ENCODE measurements around the gene IMMP2L.
"Not testable (repeated sequence)": the region's sequence is repeated elsewhere in the genome, so short reads cannot be mapped to it uniquely, and the experiment has no call there.

IMMP2L gene

DNA sequence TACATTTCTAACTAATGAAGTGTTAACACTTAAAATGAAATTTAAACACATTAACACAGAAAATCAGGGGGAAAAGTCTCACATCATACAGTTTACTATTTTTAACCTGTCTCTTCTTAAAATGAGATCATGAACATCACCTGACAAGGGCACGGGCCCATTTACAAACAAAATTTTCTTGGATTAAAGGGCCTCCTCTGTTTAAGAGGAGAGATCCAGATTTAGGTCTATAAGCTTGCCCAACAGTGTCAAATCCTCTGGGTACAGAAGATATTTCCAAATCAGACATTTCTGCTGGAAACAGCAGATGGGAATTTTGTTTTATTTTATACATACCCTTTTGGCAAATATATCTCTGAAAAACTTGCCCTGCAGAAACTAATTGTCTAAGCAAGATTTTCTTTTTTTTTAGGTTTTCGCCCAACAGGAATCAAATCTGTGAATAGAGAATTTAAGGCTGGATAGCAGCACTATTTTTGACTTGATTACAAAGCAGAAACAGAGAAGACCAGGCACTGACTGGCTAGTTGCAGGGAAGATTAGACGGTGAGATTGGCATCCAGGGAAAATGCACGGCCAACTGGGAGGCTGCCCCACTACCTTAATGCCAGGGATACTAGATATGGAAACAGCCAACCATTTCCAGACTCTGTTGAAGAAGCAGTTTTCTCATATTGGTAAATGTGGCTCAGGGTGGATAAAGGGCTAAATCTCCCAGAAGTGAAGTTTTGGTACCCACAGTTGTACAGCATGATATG, 298.0 kb downstream of the IMMP2L start:
- DNase-seq (ENCODE audit: low read depth in 2 of 2) = no peak

DNA sequence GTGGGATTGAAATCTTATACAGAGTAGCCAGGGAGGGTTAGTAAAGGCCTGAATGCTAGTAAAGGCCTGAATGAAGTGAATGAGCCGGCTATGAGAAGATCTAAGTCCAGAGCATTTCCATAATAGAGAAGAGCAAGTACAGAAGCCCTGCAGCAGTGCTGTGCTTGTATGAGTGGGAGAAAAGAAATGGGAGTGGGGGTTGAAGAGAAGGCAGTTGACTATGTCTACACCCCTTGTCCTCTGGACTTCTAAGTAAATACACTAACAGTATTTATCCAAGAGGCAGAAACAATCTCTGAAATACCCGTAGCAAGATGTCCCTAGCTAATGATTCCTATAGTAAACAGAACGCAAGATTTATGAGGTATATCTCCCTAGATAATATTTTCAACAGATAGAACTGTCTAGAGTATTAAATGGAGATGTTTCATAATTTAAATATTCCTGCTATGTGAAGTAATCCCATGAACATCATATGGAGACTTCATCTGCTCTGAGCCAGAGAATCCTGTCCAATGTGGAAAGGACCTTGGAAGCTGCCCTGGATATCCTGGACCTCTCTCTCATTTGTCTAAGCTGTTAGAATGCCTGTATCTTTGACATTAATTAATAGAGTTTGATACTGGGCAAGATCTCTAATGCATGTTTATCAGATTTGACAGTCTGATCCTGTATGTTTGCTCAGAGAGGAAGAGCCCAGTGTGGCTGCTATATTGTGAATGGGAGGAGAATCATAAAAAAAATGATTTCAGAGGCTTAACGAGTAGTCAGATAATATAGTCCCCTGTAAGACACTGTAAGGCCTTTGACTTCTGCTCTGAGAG, 299.8 kb downstream of the IMMP2L start:
- DNase-seq (ENCODE audit: low read depth in 2 of 2) = no peak

DNA sequence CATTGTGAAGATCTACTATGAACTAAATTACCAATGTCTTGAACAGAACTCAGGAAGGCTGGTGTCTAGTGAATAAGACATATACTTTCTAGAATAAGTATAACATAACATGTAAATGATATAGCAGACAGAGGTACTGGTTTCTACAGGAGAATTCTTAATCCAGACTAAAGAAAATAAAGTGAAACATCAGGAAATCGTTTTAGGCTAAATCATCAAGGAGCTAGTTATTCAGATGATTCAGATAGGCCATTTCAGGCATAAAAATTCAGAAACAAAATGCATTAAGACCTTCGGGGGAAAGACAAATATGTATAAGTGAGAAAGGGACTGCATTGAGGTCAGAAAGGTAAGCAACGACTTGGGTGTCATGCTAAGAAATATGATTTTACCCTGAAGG, 300.8 kb downstream of the IMMP2L start:
- DNase-seq (ENCODE audit: low read depth in 2 of 2) = no peak

DNA sequence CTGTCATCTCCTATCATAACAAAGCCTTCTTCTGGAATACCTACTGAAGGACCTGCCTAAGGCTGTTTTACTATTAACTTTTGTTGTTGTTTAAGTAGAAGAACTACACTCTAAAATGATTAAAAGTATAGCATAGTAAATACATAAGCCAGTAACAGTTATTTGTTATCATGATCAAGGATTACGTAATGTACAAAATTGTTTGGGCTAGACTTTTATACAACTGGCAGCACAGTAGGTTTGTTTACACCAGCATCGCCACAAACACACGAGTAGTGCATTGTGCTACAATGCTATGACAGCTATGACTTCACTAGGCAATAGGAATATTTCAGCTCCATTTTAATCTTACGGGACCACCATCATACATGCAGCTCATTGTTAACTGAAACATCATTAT, 302.3 kb downstream of the IMMP2L start:
- no peak for DNase-seq (ENCODE audit: low read depth in 2 of 2)

DNA sequence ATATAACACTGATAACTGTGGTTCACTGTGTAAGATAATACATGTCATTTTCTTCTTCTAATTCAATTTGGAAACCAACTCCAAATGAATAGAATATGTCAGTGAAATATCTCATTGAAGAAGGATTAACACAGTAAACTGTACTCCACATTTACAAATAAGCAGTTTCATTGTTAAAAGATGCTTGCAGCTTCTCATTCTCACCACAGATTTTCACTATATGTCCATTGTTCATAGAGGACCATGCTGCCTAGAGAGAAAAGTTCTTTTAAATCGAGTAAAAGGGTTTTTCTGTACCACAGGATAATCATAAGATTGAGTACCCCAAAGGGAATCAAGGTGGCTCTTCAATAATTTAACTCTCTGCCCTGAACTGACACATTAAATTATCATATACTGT, 305.9 kb downstream of the IMMP2L start:
- DNase-seq (ENCODE audit: low read depth in 2 of 2) = no peak

DNA sequence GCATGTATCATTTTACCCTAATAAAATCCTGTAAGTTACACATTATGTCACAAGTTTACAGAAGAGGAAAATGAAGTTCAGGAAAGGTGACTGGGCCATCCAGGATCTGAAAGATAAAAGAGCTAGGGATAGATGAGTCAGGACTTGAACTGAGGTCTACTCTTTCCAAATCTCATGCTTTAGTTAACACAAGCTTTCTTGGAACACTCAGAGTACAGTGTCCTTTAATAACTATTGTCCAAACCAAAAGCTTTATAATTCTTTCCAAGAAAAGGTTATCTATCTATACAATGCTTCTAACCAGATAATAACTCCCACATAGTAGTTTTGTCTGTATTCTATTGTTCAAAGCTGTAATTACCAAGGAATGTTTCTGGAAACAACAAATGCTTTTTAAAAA, 306.7 kb downstream of the IMMP2L start:
- no peak for DNase-seq (ENCODE audit: low read depth in 2 of 2)

DNA sequence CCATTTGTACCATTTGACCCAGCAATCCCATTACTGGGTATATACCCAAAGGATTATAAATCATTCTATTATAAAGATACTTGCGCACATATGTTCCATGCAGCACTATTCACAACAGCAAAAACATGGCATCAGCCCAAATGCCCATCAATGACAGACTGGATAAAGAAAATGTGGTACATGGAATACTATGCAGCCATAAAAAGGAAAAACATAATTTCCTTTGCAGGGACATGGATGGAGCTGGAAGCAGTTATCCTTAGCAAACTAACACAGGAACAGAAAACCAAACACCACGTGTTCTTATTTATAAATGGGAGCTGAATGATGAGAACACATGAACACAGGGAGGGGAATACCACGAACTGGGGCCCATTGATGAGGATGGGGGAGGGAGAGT, 310.9 kb downstream of the IMMP2L start:
- DNase-seq (ENCODE audit: low read depth in 2 of 2) = not testable (repeated sequence)

DNA sequence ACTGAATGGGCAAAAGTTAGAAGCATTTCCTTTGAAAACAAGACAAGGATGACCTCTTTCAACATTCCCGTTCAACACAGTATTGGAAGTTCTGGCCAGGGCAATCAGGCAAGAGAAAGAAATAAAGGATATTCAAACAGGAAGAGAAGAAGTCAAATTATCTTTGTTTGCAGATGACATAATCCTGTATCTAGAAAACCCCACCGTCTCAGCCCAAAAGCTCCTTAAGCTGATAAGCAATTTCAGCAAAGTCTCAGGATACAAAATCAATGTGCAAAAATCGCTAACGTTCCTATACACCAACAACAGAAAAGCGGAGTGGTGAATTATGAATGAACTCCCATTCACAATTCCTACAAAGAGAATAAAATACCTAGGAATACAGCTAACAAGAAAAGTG, 312.5 kb downstream of the IMMP2L start:
- not testable (repeated sequence) for DNase-seq (ENCODE audit: low read depth in 2 of 2)

DNA sequence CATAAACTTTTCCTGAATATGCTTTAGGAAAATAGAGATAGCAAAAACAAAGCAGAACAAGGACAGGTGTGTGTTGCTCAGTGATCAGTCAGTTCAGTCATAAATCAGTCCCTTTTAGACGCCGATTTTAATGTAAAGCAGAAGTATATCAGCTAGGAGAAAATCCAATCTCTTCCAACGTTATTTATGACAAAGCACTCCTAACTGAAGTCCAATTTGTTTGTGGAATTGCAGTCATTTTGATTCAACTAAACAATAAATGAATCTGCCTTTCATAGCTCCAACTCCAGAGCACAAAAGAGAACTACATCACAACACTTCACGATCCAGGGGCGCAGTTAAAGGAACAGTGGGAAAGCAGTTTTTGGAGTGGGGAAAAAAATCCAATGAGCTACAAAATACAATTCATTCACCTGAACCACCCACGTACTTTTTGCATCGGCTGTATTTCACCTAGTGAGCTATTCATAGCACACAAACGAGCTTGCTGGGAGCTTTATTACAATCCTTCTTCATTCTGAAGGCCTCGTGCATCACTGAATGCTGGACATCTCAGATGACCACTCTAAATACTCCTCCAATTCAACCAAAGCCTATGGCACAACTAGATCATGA, 320.0 kb downstream of the IMMP2L start:
- DNase-seq (ENCODE audit: low read depth in 2 of 2) = no peak

DNA sequence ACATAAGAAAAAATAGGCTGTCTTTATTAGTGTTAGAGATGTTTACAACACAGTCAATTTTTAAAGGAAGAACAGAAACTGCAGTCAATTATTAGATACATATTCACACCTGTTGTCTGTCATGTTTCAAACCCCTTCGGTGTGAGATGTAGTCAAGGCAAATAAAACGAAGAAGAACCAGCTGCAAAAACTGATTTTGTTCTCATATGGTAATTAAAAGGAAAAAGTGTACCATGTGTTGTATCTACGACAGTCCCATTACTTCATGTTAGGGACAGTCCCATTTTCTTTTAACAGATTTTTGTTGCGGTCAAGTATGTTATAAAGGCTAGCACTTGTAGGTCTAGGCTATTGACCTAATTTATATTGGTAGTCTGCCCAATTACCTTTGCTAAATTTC, 321.9 kb downstream of the IMMP2L start:
- no peak for DNase-seq (ENCODE audit: low read depth in 2 of 2)

DNA sequence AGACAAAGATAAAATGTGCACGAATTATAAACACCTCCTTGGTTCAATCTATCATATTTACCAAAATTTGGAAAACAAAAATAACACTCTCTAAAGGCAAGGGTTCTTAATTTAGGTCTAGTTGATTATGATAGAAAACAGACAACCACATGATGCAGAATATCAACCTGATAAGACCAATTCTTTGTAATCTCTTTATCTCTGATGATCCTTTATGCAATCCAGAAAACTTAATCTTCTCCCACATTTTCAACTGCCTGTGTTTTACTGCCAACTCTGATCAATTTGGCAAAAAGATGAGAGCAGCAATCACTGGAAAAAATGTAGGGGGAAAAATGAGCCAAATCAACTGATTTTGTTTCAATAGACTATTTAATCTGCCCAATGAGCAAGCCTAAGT, 322.9 kb downstream of the IMMP2L start:
- DNase-seq (ENCODE audit: low read depth in 2 of 2) = no peak

DNA sequence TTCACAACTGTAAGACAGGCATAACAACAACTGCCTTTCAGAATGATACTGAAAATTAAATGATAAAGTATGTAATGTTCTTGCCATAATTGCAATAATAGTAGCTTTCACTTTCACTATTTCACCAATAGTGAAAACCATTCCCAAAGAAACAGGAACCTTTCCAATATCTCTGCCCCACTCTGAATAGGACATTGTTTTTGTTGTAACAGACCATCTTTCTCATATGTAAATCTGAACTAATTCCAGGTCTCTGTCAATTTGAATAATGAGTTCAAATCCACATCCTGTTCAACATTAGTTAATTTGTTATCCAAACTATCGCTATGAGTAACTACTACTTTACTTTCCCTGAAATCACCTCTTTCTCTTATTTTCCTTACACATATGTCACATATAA, 323.4 kb downstream of the IMMP2L start:
- no peak for DNase-seq (ENCODE audit: low read depth in 2 of 2)

DNA sequence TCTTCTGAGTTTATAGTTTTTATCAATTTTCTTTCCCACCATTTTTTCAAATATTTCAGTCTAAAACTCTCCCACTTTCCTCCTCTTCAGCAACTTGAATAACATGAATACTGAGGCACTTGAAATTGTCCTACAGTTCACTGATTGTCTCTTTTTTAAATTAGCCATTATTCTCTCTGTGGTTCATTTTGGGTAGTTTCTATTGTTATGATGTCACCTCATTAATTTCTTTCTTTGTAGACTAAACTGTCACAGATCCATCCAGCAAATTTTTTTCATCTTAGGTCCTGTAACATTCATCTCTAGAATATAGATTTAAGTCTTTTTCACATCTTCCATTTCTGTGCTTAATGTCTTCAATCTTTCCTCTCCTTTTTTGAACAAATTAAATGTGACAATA, 326.6 kb downstream of the IMMP2L start:
- DNase-seq (ENCODE audit: low read depth in 2 of 2) = no peak

DNA sequence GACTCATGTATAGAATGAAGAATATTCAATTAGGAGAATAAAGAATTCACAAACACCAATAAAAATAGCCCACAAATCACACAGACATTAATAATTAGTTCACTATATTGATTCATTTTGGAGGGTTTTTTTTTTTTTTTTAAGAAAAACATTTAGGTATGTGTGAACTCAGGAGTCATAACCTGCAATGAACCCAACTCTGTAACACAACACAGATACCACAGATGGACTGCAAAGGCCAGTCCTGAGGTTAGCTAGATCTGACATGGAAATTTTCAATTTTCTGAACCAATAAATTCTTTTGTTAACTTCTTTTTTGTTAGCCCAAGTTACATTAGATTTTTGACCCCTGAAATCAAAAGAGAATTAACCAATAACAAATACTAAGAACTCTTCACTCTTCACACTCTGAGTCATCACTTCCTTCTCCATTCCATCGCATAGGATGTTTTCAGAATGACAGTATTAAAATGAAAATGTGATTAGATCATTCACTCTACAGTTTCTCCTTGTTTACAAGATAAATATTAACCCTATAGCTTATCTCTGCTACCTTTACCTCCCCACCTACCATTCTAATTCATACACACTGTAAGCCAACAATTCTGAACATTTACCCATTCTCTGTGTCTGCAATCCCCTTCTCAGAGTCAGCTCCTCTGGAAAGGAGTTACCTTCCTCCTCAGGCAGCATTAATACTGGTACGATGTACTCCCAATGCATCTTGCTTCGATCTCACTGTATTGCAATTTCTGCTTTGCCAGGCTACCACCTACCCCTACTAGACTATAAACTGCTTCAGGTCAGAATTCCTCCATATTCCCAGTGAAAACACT, 329.8 kb downstream of the IMMP2L start:
- no peak for DNase-seq (ENCODE audit: low read depth in 2 of 2)

DNA sequence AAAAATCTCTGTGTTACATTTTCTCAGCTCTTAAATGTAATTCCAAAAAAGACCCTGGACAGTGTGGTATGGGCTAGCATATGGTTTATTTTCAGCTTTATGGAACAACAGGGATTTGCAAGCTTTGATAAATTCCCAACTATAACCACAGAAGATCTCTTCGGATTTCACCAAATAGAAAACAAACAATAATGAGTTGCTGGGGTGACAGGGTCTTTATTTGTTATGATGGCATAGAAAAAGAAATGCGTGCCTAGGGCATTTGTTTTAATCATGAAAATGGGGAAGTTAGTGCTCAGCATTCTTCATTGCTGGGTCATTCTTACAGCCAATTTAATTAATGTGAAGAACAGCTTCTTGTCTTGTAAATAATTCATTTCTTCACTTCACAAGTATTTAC, 332.4 kb downstream of the IMMP2L start:
- DNase-seq (ENCODE audit: low read depth in 2 of 2) = no peak

DNA sequence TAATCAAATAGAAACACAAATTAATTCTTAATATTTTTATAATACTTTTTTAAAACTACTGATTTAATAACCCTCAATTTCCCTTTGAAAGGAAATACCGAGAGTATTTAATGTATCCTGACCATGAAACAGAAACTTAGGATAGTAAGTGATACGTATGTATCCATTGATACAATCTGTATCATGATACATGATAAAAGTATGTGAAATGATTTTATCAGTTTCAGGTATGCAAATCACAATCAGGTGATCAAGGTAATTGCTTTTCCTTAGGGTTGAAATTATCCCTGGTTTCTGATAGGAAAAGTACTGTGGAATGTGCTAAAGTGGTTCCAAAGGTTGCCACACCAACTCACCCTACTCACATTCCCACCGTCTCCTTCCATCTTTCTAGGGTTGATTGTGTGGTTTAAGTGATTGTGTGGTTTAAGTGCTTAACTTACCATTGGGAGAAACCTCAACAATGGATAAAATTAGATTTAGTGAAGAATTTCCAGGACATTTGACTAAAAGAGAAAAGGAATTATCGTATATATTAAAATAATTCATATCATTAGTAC, 333.0 kb downstream of the IMMP2L start:
- no peak for DNase-seq (ENCODE audit: low read depth in 2 of 2)

DNA sequence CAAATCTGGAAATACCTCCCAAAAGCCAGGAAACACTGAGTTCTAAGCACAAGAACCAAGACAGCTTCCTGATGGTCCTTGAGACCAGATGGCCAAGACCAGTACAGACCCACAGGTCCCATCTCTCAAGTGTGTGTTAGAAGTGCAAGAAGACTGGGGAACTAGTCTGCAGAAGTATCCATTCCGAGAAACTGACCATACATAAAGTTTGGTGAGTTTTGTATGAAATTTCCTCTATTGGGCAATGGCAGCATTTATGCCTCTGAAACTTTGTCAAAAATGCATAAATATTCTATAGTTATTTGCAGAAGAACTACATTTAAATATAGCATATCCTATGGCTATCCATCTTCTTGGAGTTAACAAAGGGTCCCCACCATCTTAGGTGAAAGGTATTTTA, 333.9 kb downstream of the IMMP2L start:
- no peak for DNase-seq (ENCODE audit: low read depth in 2 of 2)

DNA sequence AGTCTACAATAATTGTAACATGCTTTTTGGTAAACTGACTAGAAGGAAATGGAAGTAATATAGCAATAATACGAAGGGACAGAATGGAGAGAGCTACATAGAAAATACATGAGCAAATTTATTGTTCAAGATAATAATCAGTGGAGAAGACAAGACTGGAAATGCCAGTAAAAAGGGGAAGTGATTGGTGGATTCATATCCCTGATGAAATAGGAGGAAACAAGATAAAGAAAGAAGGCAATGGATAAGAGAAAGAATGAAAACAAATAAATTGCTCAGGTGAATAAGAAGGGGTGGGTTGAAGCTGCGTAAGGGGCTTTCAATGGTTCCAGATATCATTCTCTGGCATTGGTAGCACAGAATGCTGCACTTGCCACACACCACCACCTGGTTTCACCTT, 335.5 kb downstream of the IMMP2L start:
- no peak for DNase-seq (ENCODE audit: low read depth in 2 of 2)

DNA sequence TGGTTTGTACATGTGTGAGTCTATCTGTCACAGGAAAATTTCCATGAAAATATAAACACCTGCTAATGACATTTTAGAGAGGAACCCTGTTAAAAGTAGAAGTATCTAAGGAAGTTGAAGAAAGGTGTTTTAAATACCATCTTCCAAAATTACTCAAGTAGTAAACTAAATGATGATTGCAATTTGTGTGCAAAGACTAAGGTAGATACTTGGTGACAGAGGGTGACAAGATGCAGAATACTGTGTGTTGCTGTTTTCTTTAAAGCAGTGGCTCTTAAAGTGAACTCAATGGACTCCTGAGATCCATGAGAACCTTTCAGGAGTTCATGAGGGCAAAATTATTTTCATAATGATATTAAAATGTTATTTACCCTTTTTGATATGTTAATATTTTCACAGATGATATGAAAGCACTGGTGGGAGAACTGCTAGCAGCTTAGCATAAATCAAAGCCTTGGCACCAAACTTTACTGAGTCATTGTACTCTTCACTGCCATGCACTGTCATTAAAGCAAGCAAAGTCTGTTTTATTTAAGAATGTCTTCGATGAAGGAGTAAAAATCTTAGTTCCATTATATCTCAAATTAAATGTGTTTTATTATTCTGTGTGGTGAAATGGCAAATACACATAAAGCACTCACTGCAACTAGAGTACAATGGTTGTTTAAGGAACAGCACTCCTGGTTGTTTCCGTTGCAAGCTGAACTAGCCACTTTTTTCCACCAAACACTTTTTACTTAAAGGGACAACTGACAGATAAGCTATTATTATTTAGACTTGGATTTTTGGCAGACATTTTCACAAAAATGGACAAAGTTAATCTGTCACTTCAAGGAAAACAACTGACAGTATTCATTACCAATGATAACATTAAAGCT, 337.7 kb downstream of the IMMP2L start:
- DNase-seq (ENCODE audit: low read depth in 2 of 2) = no peak

DNA sequence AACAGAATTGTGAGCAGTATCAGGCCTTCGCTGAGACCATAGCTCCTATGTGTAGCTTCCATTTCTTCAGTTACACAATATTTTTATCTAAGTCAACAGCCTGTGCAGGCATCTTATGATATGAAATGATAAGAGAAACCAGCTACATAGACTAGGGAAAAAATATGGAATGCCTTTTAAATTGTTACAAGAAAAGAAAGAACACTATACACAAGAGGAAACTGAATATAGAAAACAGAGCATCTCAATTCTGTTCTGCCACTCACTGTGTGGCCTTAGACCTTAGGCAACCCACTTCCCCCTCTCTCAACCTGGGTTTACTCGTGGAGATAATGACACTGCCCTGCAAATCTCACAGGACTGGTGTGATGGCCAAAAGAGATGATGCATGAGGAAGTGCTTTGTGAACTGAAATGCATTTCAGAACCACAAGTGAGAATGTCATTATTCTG, 338.5 kb downstream of the IMMP2L start:
- DNase-seq (ENCODE audit: low read depth in 2 of 2) = no peak

DNA sequence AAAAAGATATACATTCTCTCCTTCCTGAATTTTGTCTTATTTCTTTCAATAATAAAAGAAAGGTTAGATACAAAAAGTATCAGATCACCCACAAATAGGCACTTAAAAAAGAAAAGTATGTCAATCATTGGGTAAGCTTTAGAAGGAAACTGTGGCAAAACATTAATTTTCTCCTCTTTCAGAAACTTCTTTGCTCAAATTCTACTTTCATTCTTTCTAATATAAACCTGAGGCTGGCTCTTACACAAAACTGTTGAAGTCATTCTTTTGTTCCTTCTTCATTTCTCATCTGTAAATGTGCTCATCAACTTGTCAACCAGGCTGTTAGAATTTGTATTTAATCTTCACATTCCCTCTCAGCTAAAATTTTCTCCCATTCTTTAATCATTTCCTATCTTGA, 346.7 kb downstream of the IMMP2L start:
- DNase-seq (ENCODE audit: low read depth in 2 of 2) = no peak

Data from stimulated activated CD4-positive, alpha-beta T cell treated with anti-CD3 and anti-CD28 coated beads, Interleukin-15, amount 100 ng/mL, for 48 hours (primary cell).